Measurements from ENCODE around the gene KCNJ10. TPM values are rescaled to one million over a fixed set of nuclear protein-coding genes. Genes with fewer than 3 reads are reported as not detected.

KCNJ10 gene
- total RNA-seq, 4 donors from 2014 or later: 6.5 to 13.5 (median 8.8) TPM

DNA sequence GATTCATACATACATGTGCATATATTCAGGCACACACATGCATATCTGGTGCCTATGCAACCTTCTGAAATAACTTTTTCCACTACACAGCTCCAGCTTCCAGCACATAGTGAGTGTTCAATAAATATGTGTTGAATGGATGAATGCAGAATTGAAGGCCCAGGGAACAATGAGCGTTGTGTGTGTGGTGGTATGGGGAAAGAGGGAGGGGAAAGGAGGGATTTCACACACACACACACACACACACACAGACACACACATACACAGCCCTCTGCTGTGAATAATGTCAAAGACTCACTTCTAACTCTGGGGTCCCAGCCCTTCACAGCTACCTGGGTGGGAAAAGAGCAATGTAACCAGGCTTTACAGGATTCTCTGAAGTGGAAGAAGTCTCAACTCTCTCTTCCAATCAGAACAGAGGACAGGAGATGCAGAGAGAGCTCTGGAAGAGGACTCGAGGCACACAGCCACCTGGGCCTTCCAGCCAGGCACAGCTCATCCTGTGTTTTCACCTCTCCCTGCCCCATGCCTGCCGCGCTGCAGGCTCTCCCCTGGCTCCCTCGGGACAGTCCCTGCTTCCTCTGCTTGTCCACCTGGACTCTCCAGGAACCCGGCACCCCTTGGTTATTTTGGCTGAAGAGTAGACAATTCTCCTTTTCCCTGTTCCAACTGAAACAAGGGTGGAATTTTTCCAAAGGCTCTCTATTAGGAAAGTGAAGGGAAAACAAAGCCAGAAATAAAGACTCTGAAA lies 33.9 kb upstream of the KCNJ10 start:
- no peaks in the 10 kb centered on the region for H3K36me3 ChIP-seq

DNA sequence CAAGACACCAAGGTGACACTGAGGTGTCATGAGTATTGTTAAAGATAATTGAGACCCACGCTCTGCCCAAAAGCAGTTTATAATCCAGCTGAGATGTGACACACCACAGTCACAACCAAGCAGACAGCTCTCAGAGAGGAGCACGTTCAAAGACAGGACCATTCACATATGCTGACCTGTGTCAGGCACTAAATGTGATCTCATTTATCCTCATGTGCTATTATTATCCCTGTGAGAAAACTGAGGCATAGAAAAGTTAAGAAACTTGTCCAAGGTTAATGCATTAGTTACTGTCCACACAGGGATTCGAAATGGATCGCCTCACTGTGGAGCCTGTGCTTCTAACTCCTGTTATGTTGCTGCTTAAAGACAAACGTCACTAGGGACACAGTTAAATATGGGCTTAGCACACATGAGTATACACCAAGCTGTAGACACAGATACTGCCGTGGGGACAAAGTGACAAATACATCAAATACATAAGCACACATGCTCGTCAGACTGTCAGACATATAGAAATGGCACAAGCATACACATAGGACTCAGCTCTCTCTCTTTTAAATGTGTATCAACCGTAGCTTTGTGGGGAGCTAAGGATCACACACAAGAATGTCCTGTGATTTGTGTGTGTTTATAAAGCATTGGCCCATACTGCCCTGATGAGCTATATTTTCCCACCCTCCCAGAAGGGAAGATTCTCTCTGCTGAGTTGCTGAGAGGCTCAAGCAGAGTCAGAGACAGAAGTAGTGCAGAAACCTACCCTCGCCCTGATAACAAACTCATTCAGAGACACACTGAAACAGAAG lies 32.0 kb upstream of the KCNJ10 start:
- no peak for TF ChIP-seq EP300 (IDR thresholded peaks at IDR 0.05)
- TF ChIP-seq, protein P1, sequence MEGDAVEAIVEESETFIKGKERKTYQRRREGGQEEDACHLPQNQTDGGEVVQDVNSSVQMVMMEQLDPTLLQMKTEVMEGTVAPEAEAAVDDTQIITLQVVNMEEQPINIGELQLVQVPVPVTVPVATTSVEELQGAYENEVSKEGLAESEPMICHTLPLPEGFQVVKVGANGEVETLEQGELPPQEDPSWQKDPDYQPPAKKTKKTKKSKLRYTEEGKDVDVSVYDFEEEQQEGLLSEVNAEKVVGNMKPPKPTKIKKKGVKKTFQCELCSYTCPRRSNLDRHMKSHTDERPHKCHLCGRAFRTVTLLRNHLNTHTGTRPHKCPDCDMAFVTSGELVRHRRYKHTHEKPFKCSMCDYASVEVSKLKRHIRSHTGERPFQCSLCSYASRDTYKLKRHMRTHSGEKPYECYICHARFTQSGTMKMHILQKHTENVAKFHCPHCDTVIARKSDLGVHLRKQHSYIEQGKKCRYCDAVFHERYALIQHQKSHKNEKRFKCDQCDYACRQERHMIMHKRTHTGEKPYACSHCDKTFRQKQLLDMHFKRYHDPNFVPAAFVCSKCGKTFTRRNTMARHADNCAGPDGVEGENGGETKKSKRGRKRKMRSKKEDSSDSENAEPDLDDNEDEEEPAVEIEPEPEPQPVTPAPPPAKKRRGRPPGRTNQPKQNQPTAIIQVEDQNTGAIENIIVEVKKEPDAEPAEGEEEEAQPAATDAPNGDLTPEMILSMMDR (IDR thresholded peaks at IDR 0.05): no peak
- no peak for TF ChIP-seq POLR2A (IDR thresholded peaks at IDR 0.05)
- 44 to 54% methylated on average over 9 of the region's 9 CpGs for WGBS, 2 donors
- no peaks in the 10 kb centered on the region for H3K36me3 ChIP-seq
- peak overlapping the region; percentile 58 to 99 (median 86) for H3K27ac ChIP-seq
- H3K4me1 ChIP-seq: peaks cover 0 to 76% (median 49%) of the 10 kb centered on the region in 4 donors
- no peaks in the 10 kb centered on the region for H3K9me3 ChIP-seq
- no peak for DNase-seq (ENCODE audit: low spot score in 2 of 2)
- H3K4me3 ChIP-seq: no peak overlapping the region
- no peaks in the 10 kb centered on the region for H3K27me3 ChIP-seq

More for the DNA sequence above, 33.9 kb upstream of the KCNJ10 start:
- H3K4me1 ChIP-seq: peaks cover 0 to 71% (median 38%) of the 10 kb centered on the region in 4 donors
- DNase-seq (ENCODE audit: low spot score in 2 of 2): no peak
- peak overlapping the region; percentile 64 to 99 (median 86) for H3K27ac ChIP-seq
- no peaks in the 10 kb centered on the region for H3K27me3 ChIP-seq
- TF ChIP-seq POLR2A (IDR thresholded peaks at IDR 0.05): no peak
- peak in 1 of 2 donors; percentile 27 for TF ChIP-seq EP300 (IDR thresholded peaks at IDR 0.05)
- TF ChIP-seq, protein P1 (IDR thresholded peaks at IDR 0.05): no peak
- no peaks in the 10 kb centered on the region for H3K9me3 ChIP-seq
- no peak overlapping the region for H3K4me3 ChIP-seq
- WGBS, 2 donors: 22 to 23% methylated on average over 6 of the region's 6 CpGs

DNA sequence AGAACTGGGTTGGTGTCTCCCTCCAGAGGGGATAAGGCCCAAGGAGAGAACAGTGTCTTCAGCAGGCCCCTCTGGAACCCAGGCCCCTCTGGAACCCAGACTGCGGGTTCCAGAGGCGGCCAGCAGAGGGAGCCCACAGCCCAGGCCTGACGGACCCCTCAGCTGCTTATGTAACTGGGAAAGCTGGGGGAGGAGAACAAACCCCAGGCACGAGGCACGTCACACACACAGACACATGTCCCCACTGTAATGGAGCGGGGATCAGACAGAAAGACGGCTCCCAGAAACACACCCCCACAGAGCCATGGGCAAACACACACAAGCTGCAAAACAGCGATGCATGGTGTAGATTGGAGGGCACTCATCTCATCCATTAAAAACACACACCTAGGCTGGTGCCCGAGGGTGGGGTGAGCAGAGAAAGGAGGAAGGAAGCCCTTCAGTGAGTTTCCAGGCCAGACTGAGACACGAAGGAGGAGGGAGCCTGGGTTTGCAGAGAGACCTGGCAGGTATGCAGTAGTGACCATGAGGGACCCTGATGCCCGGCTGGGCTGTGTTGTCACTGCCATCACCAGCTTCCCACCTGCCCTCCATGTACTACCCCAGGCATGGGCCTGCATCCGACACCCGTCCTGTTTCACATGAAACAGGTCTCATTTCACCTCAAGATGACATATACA lies 31.2 kb upstream of the KCNJ10 start:
- TF ChIP-seq, protein P1 (IDR thresholded peaks at IDR 0.05): peak; percentile 93 to 99 (median 95)
- TF ChIP-seq EP300 (IDR thresholded peaks at IDR 0.05) (peak; percentile 34 to 86), POLR2A (IDR thresholded peaks at IDR 0.05) (peak in 1 of 2 donors; percentile 49)
- DNase-seq (ENCODE audit: low spot score in 2 of 2): peak; percentile 68 to 69
- Histone ChIP-seq H3K27ac (peak overlapping the region; percentile 58 to 99 (median 91)), H3K27me3 (no peaks in the 10 kb centered on the region), H3K9me3 (no peaks in the 10 kb centered on the region), H3K4me1 (peaks cover 0 to 83% (median 56%) of the 10 kb centered on the region in 4 donors), H3K4me3 (no peak overlapping the region), H3K36me3 (no peaks in the 10 kb centered on the region)
- WGBS, 2 donors: 19 to 29% methylated on average over 9 to 13 of the region's 13 CpGs

DNA sequence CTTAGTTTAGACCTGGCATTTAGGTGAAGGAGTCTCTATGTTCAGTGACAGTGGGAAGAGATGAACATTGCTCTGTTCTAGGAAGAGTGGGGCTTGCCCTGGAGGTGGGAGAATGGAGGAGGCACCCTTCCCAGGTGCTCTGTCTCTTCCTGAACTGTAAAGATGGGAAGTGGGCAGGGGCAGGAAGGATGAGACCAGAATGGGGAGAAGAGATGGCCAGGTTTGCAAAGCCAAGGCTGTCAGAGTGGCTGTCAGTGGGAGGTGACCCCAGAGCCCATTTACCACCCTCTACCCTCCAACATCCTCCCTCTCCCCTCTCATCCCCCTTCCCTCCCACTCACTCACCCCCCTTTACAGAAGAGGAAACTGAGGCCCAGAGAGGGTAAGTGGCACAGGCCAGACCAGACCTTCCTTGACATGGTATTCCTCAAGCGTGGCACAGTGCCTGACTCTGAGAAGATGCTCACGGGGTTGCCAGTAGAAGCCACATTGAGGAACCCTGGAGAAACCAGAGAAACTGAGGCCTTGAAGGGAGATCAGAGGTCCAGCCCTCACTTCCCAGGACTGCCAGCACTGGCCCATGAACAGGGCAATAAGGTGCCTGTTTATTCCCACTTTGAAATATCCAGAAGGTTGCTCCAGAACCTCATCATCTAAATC lies 29.9 kb upstream of the KCNJ10 start:
- WGBS, 2 donors: 87 to 94% methylated on average over 2 of the region's 2 CpGs

More for the DNA sequence above, 29.9 kb upstream of the KCNJ10 start:
- TF ChIP-seq, protein P1 (IDR thresholded peaks at IDR 0.05): no peak
- no peak for DNase-seq (ENCODE audit: low spot score in 2 of 2)
- H3K36me3 ChIP-seq: peaks cover 0 to 6% (median 0%) of the 10 kb centered on the region in 3 donors
- no peak overlapping the region for H3K4me3 ChIP-seq
- H3K27me3 ChIP-seq: no peaks in the 10 kb centered on the region
- H3K9me3 ChIP-seq: no peaks in the 10 kb centered on the region
- peak overlapping the region; percentile 83 to 99 (median 96) for H3K27ac ChIP-seq
- peaks cover 0 to 89% (median 60%) of the 10 kb centered on the region in 4 donors for H3K4me1 ChIP-seq
